HTR-8/SVneo (cell line): Measurements from ENCODE around the gene LGALSL.
A peak's percentile ranks its signal among the peaks of the same experiment; 100 is the strongest.
"Not testable (repeated sequence)": the region's sequence is repeated elsewhere in the genome, so short reads cannot be mapped to it uniquely, and the experiment has no call there.

Source experiments
- DNase-seq: peaks from one replicate; pipeline ENCODE4 v3.0.0; 2011; ENCODE audit warnings: low spot score, mixed read lengths; ENCODE audit not compliant: insufficient read length
- FAIRE-seq: peaks from 2 replicates; lab custom pipeline; 2011; peaks lifted over from hg19 to GRCh38; lab: Jason Lieb, UNC

The LGALSL gene

DNA sequence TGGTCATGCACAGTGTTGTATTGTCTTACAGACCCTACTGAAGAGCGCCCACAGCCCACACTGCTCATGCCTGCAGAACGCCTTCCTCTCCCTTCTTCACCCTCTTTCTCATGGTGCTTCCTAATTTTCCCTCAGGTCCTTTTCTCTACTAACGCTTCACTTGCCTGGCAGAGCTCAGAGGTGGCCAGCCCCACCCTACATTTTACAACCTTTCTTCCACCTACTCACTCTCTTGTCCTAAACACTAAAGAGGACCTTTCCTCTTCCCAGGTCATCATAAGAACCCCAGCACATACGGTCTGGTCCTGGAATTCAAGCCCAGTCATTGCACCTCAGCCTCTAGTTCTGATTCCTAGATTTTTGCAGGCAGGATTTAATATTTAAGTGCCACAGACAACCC lies 11.7 kb upstream of the LGALSL start:
- DNase-seq (no peak), FAIRE-seq (no peak)

DNA sequence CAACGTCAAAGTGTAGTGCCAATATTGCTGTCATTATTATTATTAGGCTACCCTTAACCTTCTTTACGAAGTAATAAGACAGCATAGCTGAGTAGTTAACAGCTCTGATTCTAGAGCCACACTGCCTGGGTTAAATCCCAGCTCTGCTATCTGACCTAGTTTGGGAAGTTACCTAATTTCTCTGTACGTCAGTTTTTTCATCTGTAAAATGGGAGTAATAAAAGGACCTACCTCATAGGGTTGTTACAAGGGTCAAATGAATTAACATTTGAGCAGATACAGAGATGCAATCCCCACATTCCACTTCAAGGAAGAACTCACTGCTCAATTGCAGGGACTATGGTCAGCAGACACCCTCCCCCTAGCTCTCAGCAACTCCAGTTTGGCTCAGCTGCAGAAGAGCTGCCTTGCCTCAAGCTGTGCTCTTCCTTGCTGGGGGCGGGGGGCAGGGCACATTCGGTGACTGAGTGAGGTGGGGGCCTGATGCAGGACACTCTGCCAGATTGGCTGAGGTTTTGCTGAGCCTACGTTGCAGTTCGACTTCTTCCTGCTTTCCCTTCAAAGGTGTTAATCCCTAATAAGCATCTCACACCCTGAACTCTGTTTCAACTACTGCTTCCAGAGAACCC lies 11.0 kb upstream of the LGALSL start:
- peak; percentile 4 for FAIRE-seq

DNA sequence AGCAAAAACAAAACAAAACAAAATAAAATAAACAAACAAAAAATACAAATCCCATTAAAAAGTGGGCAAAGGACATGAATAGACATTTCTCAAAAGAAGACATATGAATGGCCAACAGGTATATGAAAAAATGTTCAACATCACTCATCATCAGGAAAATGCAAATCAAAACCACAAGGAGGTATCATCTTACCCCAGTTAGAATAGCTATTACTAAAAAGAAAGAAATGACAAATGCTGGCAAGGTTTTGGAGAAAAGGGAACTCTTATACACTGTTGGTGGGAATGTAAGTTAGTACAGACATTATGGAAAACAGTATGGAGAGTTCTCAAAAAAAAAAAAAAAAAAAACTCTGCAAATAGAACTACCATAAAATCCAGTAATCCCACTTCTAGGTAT lies 8.0 kb upstream of the LGALSL start:
- not testable (repeated sequence) for DNase-seq, FAIRE-seq

More for the DNA sequence above, 11.0 kb upstream of the LGALSL start:
- DNase-seq, result no peak

GRCh38 chr2:64447317-64448040 lies 6.5 kb upstream of the LGALSL start:
- no peak for DNase-seq
- FAIRE-seq, result no peak

DNA sequence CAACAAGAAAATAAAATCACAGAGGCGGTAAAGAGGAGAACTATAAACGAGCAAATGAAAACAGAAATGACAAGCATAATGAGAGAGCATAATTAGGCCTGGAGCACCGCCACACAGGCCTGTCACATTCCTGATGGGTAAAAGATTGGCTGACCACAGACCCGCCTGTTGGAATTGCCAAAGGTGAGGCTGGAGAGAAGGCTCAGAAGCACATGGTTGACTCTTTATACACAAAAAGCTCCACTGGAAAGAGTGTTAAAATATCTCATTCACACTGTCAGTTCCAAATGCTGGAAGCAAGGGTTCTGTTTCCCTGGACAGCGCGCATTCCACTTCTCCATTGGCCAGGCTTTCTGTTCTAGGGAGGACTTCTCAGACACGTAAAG lies 5.9 kb upstream of the LGALSL start:
- DNase-seq (no peak), FAIRE-seq (no peak)

GRCh38 chr2:64451051-64451450 lies 2.9 kb upstream of the LGALSL start:
- DNase-seq (no peak), FAIRE-seq (no peak)

DNA sequence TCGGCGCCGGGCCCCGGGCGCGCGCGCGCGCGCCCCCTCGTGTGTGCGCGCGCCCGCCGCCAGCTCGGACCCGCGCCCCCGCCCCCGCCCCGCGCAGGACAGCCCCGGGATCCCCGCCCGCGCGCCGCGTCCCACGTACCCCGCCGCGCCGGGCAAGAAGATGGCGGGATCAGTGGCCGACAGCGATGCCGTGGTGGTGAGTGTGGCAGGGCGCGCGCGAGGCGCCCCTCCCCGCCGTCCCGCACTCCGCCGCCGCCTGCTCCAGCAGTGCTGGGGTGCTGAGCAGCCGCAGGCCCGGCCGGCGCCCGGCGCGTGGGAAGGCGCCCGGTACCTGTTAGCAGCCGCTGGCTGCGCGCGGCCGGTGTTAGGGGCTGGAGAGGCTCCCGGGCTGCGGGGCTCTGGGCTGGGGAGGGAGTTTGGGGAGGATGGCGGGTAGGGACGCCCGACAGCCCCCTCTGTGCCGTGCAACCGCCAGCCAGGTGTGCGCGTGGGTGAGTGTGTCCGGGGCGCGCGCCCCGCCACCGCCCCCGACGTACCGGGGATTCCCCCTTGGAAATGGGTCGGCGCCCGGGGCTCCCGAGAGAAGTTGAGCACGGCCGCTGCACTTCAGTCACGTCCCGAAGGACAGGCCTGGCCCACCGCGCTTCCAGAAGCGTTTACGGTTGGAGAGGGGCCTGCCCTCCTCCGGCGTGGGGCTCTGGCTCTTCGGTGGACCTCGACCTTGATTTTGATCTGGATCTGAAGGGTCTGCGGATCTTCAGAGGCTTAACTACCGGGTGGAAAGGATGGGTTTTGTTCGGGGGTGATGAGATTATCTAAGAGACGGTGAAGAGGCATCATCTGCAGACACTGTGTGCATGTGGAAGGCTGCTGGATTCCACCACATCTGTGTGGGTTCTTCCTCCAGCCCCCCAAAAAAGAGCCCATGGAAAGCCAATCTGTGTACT lies 697 bp downstream of the LGALSL start:
- DNase-seq (peak; percentile 61), FAIRE-seq (peak; percentile 93)

- DNase-seq (no peak), FAIRE-seq (peak; percentile 40)
These were observed 1.6 kb downstream of the LGALSL start for GRCh38 chr2:64455545-64455944.

- FAIRE-seq (no peak), DNase-seq (no peak)
These were observed 2.3 kb downstream of the LGALSL start for GRCh38 chr2:64456293-64456692.

DNA sequence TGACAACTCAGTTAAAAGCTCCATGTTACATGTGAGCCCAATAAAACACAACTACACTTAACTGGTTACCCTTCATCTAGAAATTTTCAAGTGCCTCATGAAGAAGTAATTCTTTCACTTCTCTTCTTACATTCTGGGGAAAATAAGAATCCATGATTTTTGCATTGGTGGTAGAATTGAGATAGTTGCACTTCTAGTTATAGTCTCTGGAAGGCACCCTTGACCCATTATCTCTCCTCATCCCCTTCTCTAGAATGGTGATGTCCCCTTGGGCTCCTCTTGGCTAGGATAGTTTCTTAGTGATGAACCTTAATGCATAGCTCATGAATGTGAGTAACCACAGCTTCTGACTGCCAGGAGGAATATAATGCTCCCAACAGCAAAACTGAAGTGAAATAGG lies 3.6 kb downstream of the LGALSL start:
- FAIRE-seq, result no peak
- no peak for DNase-seq

GRCh38 chr2:64459575-64459974 lies 5.6 kb downstream of the LGALSL start:
- DNase-seq, result no peak
- no peak for FAIRE-seq

DNA sequence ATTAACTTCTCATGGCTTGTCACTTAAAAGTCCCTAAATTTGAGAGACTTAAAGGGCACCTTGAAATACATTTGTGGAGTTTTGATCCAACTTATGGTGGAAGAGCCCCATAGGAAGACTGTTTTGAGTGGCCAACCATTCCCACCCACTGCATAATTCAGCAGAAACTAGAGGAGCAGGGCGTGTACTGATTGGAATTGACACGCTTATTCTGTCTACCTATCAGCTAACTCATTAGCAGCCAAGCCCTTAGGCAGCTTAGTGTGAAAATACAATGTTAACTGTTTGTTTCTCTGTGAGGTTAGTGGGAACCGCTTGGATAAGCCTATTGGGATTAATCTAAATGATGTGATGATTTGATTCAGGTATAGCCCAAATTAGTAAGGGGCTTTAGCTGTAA lies 6.4 kb downstream of the LGALSL start:
- DNase-seq (no peak), FAIRE-seq (no peak)

DNA sequence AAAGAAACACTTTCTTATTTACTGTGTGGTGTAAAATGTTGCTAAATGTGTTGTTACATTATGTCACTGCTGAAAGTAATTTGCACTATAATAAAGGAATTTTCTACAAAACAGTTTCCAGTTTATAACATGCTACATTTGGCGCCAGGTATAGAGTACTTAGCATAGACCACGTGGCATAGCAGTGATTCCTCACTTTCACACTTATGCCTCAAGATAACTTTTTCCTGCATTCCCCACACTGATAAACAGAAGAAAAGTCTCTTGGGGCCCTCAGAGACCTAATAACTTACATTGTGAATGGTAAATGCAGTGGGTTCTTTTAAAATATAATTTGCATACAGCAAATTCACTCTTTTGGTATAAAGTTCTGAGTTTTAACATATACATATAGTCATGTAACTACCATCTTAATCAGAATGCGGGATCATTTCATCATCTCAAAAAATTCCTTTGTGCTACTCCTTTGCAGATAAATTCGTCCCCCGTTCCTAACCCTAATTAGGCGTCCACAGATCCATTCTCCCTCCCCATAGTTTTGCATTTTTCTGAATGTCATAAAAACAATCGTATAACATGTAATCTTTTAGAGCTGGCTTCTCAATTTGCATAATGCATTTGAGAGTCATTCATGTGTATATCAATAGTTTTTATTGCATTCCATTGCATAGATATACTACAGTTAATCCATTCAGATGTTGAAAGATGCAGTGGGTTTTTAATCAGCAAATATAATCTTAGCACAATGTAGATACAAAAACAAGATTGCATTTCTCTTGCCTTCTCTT lies 7.5 kb downstream of the LGALSL start:
- no peak for DNase-seq
- no peak for FAIRE-seq

GRCh38 chr2:64462171-64462570 lies 8.2 kb downstream of the LGALSL start:
- no peak for FAIRE-seq
- no peak for DNase-seq

- DNase-seq (no peak), FAIRE-seq (no peak)
These were observed 9.2 kb downstream of the LGALSL start for GRCh38 chr2:64462940-64463700.

DNA sequence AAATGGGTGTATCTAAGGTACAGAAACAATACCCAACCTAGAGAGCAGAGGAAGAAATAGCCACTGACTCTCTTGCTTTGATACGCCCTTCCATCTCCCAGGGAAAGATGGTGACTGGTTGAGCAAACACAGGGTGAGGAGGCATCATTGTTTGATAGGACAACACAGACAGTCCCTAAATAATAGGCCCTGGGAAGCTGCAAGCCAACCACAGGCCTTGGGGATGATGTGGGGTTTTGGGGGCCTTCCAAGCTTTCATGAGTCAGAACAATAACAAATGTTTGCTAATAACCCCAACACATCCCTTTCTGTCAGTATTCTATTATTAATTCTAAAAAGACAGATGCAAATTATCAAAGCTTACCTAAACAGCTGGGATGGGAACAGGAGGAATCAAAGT lies 9.8 kb downstream of the LGALSL start:
- DNase-seq (no peak), FAIRE-seq (no peak)

DNA sequence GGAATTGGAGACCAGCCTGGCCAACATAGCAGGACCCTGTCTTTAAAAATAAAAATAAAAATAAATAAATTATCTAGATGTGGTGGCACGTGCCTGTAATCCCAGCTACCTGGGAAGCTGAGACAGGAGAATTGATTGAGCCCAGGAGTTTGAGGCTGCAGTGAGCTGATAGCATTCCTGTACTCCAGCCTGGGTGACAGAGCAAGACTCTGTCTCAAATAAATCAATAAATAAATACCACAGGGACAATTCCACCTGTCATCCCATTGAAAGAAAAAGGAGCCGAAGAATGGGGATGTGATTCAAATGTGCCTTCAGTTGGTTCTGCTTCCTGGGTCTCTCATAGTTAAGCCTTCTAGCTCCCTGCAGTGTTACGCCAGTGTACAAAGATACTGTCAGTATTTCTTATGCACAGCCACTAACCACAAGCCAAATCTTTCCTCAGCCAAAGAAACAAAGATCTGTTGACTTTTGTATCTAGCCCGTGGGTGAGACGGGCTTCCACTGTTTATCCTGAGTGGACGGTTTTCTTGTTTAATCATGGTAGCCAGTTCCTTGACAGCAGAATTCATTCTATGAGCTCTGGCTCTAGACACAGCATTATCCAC lies 12.6 kb downstream of the LGALSL start:
- DNase-seq (no peak), FAIRE-seq (no peak)

DNA sequence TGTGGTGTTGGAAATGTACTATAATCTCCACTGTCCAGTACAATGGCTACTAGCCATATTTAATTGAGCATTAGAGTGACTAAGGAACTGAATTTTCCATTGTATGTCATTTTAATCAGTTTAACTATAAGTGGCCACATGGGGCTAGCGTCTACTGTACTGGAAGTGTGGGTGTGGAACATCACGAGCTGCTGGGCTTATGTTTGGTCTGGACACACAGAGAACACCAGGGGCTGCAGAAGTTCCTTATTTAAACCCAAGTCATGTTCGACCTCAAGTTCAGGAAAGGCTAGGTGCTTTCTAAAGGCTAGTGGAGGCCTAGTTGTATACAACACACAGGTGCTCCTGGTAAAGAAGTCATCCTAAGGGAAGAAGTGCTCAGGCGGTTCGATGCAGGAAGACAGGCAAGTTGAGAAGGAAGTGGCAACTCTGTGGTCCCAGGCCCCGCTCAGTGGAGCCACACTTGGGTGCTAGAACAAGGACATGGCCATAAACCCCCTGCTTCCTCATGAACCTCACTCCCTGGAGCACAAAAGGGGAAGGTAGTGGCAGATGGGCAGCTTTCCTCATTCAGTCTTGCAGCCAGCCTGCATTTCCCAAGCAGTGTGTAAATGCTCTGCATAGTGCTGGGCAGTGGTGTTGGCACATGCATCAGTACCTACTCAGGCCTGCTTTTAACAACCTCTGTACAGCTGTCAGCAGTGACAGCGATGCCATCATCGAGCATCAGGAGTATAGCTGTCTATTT lies 13.3 kb downstream of the LGALSL start:
- FAIRE-seq (no peak), DNase-seq (no peak)
